GM21723 (cell line): ENCODE measurements around the gene ZNF281.
A peak's percentile ranks its signal among the peaks of the same experiment; 100 is the strongest.
"Not testable (repeated sequence)": the region's sequence is repeated elsewhere in the genome, so short reads cannot be mapped to it uniquely, and the experiment has no call there.

Experiments used
- ATAC-seq: cut with Tn5 transposase; IDR thresholded peaks from one replicate; pipeline ENCODE4 v1.9.1; 2021; ENCODE audit warnings: mild to moderate bottlenecking, moderate library complexity; ENCODE audit not compliant: unreplicated experiment

ZNF281 gene

DNA sequence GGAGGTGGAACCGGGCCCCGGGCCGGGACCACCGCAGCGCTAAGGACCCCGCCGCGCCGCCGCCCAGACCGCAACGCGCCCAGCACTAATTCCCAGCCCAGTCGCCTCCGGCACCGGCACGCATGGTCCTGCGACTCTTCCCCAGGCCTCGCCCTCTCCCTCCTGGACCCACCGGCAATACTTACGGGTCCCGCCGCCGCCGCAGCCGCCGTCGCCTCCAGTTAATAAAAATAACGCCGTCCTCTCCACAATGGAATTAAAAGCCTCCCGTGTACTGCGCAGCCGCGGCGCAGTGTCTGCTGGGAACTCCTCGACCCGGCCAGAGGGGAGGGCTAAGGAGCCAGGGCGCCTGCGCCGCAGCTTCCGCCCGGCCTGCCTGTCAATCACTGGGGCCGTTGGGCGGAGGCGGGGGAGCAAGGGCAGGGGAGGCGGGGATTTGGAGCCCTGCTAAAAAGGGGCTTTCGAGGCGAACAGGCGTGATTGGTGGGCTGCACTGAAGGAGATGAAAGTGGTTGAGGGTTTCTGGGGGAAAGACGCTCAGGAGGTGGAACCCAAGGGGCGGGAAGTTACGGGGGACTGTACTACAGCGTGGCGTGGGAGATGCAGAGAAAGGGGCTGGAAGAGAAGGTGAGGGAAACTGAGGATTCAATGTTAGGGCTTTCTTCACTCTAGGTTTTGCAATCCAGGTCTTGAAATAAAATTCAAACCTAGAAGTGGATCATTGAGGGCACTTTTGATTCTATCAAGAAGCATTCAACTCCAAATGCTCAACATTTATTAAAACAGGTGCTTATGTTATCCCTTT lies at the start of gene ZNF281:
ZNF281 (minus strand) TSS at position 276 of the 805 bp plus-strand sequence. CDS start 331 bp downstream, outside the sequence.
- peak; percentile 95 for ATAC-seq

- no peak for ATAC-seq
These were observed 48.9 kb upstream of the ZNF281 start for GRCh38 chr1:200458780-200459179.

DNA sequence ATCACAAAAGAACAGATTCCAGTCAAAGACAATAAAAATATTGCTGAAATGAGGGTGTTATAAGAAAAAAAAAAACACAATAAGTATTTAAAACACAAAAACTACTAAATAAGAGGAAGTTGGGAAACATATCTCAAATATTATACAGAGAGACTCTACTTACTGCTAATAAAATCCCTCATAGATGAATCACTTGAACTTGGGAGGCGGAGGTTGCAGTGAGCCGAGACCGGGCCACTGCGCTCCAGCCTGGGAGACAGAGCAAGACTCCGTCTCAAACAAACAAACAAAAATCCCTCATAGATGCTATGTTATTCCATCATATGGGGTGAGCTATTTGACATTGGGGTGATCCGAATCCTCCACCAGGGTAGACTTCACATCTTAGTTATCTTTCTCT lies 48.0 kb upstream of the ZNF281 start:
- no peak for ATAC-seq

DNA sequence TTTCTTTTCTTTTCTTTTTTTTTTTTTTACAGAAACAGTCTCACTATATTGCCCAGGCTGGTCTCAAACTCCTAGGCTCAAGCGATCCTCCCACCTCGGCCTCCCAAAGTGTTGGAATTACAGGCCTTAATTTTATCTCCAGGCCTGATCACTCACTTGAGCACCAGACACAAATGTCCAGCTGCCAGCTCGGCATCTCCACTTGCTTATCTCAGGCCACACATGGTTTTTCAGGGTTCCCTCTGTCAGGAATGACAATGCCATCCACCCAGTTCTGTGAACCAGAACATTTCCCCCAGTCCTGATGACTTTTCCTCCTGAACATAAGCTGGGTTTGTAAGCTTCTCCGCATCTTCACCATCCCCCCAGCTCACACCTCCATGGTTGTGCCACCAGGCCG lies 44.6 kb upstream of the ZNF281 start:
- no peak for ATAC-seq

DNA sequence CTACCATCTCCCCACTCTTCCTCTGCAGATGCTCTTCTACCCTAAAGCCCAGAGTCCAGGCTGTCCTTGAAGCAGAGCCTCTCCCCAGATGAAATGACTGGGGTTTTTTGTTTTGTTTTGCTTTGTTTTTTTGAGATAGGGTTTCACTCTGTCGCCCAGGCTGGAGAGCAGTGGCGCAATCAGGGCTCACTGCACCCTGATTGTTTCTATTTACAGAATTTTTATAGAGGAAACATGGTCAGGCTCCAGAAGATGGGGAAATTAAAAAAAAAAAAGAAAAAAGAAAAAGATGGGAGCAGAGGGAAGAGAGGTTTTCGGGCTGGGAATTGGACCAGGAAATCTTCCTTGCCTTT lies 43.7 kb upstream of the ZNF281 start:
- no peak for ATAC-seq

GRCh38 chr1:200452850-200453552 lies 43.2 kb upstream of the ZNF281 start:
- ATAC-seq, result no peak

DNA sequence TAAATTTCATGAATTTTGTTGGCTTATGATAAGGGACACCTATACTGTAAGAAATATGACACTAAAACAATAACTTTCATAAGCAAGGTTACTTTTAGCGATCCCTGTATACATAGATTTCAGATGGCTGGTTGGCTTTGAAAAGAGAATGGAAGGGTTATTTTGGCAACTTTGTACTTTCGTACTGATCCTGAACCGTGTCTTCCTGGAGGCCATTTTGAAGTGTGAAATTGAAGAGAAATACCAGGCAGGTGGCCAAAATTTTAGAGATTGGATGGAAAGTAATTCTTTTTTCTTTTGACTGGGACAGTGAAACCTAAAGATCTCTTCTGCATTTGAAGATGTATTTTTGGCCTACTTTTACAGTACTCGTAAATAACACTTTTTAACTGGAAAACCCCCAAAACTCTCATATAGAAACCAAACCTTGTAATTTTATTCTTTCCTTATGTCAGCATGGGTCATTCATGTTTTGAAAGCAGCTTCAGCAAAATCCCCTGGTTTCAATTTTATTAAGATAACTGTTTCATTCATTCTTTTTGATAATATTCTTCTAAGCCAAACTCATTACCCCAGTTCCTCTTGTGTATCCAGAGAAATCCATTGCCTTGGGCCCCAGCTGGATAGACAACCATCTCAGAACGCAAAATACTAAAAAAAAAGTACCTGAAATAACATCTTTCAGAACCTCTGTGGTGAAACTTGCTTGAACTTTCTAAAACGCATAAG lies 38.4 kb upstream of the ZNF281 start:
- peak; percentile 92 for ATAC-seq

DNA sequence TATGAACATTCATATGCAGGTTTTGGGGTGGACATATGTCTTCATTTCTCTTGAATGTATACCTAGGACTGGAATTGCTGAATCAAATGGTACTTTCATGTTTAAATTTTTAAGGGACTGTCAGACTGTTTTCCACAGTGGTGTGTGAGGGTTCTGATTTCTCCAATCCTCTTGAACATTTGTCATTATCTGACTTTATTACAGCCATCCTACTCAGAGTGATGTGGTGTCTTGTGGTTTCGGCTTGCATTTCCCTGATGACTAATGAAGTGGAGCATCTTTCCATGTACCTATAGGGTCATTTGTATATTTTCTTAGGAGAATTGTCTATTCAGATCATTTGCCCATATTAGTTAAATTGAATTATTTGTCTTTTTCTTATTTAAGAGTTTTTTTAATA lies 35.4 kb upstream of the ZNF281 start:
- no peak for ATAC-seq

- ATAC-seq, result no peak
These were observed 34.6 kb upstream of the ZNF281 start for GRCh38 chr1:200444478-200444877.

- ATAC-seq, result no peak
These were observed 34.0 kb upstream of the ZNF281 start for GRCh38 chr1:200443860-200444259.

- no peak for ATAC-seq
These were observed 32.8 kb upstream of the ZNF281 start for GRCh38 chr1:200442537-200443156.

- no peak for ATAC-seq
These were observed 32.2 kb upstream of the ZNF281 start for GRCh38 chr1:200442023-200442422.

DNA sequence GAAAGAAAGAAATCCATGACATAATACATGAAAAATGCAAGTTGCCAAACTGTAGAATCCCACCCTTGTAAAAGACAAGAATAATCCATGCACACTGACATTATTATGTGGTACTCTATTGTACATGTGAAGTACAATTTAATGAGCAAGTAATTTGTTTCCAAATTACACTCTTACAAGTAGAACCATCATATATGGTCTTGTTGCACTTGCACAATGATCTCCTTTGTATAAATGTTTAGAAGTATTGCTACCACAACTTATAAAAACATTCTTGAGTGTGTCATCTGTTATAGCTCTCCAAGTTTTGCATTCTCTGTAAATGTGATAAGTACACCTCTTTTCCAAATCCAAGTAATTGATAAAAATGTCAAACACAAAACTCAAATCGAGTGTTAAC lies 29.1 kb upstream of the ZNF281 start:
- no peak for ATAC-seq

DNA sequence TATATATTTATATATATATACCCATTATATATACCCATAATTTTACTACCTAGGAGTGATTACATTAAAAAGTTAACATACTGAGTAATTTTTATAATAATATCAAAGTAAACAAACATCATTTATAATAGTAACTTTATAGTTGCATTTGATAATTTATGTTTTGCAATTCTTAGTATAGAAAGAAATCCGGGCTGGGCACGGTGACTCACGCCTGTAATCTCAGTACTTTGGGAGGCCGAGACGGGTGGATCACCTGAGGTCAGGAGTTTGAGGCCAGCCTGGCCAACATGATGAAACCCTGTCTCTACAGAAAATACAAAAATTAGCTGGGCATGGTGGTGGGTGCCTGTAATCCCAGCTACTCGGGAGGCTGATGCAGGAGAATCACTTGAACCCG lies 28.6 kb upstream of the ZNF281 start:
- not testable (repeated sequence) for ATAC-seq

GRCh38 chr1:200437556-200438203 lies 27.8 kb upstream of the ZNF281 start:
- peak; percentile 82 for ATAC-seq

- ATAC-seq, result no peak
These were observed 27.3 kb upstream of the ZNF281 start for GRCh38 chr1:200437088-200437487.

DNA sequence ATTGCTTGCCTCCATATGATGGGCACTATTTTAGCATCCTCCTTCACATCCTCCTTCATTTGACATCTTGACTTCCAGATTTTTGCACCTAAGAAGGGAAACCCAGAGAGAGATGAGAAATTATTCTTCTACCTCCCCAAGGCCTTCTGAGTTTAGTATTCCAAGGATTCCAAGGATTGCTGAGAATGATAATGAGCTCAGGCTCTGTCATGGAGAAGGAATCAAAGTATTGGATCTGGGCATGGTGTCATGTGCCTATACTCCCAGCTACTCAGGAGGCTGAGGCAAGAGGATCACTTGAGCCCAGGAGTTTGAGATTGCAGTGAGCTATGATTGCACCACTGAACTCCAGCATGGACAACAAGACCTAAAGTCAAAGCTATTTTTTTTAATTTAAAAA lies 26.6 kb upstream of the ZNF281 start:
- no peak for ATAC-seq

GRCh38 chr1:200435200-200435780 lies 25.5 kb upstream of the ZNF281 start:
- ATAC-seq, result no peak

DNA sequence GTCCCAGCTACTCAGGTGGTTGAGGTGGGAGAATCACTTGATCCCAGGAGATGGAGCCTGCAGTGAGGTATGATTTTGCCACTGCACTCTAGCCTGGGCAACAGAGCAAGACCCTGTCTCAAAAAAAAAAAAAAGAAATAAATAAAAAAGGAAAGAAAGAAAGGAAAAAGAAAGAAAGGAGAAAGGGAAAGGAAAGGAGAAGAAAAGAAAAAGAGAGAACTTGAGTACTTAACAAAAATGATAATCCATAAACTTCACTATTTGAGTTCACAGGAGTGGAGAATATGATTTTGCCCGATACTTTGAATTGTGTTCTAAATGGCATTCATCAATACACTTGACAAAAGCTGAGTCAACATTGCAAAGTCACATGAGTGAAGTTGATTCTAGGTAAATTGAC lies 23.8 kb upstream of the ZNF281 start:
- no peak for ATAC-seq

DNA sequence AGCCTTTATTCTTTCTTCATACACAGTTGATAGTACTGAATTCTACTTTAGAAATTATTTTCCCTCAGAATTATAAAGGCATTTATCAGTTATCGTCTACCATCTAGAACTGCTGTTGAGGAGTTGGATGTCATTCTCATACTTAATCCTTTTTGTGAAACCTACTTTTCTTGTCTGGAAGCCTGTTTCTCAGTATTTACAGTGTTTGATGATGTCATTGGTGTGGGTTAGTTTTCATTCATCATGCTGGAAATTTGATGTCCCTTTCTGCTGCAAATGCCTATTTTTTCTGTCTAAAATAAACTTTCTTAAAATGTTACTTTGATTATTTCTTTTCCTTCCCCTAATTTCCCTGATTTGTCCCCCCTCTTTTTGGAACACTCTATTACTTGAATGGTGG lies 22.8 kb upstream of the ZNF281 start:
- no peak for ATAC-seq
